ENCODE measurements around the gene MYBPHL.

GRCh38 chr1:109301874-109302273 is 4.9 kb downstream of the MYBPHL start:
- TF ChIP-seq EZH2 (IDR thresholded peaks at IDR 0.05) (no peak), POLR2AphosphoS5 (IDR thresholded peaks at IDR 0.05; ENCODE audit: borderline replicate concordance, low read depth, low read length) (no peak), FOXP2 (optimal IDR thresholded peaks at IDR 0.05; ENCODE audit: control extremely low read depth, extremely low read length, insufficient read depth) (no peak)

Data from SK-N-MC (cell line).